OCI-M1 (cell line): ENCODE data around the gene FBXO34.

Experiments used
- DNase-seq: peaks from one replicate; lab custom pipeline; 2025; lab: John Stamatoyannopoulos, UW

FBXO34 gene, protein sequence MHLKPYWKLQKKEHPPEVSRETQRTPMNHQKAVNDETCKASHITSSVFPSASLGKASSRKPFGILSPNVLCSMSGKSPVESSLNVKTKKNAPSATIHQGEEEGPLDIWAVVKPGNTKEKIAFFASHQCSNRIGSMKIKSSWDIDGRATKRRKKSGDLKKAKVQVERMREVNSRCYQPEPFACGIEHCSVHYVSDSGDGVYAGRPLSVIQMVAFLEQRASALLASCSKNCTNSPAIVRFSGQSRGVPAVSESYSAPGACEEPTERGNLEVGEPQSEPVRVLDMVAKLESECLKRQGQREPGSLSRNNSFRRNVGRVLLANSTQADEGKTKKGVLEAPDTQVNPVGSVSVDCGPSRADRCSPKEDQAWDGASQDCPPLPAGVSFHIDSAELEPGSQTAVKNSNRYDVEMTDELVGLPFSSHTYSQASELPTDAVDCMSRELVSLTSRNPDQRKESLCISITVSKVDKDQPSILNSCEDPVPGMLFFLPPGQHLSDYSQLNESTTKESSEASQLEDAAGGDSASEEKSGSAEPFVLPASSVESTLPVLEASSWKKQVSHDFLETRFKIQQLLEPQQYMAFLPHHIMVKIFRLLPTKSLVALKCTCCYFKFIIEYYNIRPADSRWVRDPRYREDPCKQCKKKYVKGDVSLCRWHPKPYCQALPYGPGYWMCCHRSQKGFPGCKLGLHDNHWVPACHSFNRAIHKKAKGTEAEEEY

DNA sequence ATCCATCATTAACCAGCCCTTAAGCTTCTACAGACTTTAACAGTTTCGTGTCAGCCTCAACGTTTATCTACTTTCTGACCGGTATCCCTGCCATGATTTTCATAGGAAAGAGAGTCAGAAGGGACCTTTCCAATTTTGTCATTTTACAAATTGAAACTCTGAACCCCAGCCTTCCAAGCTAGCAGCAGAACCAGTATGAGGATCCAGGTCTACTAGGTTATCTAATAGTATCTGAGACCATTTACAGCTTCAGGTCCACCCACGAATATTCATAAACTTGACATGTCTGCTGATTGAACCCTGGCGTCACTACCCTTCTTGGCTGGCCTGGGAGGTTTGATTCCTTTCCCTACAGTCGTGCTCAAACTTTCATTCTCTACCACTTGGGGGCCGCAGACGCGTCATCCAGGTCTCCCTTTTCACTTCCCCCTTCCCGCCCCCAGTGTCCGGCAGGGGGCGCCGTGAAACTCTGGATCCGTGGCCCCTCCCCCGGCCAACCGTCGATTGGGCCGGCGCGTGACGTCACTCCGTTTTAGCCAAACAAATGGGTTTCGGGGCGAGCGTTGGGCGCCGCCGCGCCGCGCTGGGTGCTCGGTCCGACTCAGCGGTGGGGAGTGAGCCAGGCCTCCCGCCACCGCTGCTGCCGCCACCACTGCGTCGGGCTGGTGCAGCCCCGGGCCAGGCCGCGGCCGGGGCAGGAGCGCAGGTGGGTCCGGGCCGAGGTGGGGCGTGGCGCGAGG, at the start of gene FBXO34:
FBXO34 (plus strand) TSS at position 590 of the 740 bp plus-strand sequence. CDS start 78,970 bp downstream, outside the sequence.
- DNase-seq: peak; percentile 97

DNA sequence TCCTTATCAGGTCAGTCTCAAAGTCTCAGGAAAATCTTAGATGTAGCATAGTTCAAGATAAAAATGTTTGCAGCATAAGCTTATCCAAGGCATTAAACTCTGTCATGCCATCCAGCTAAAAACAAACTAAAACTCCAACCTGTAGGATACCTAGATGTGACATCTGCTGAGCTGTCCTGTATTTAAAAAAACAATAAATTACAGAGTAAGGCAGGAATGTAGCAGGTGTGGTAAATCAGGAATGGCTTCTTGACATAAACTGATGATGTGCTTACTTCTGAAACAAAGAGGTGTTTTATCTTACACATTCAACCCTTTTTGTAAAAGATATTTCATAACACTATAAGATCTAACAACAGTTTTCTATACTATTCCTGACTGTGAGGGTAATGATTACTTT, 49.3 kb upstream of the FBXO34 start:
- no peak for DNase-seq

- no peak for DNase-seq
Observed at GRCh38 chr14:55223364-55223763, 47.9 kb upstream of the FBXO34 start.

- DNase-seq: no peak
Observed at GRCh38 chr14:55228261-55228660, 43.0 kb upstream of the FBXO34 start.

DNA sequence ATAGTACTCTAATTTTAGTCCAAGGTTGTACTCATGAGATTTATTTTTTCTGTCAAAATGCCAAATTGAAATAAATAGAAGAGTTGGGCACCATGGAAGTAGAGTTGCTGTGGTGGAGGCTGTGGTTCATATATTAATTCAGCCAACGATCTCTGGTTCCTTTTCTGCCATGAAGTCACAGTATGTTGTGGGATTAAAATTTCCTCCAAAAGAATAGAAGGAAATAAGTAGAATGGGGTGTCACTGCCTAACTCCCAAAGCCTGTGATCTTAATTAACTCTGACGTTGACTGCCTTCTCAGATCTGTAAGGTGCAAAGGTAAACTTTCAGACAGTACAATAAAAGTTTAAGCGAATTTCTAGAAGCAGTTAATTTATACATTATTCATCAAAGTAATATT, 37.6 kb upstream of the FBXO34 start:
- no peak for DNase-seq

- DNase-seq: peak; percentile 41
Observed at GRCh38 chr14:55238019-55238680, 33.1 kb upstream of the FBXO34 start.

DNA sequence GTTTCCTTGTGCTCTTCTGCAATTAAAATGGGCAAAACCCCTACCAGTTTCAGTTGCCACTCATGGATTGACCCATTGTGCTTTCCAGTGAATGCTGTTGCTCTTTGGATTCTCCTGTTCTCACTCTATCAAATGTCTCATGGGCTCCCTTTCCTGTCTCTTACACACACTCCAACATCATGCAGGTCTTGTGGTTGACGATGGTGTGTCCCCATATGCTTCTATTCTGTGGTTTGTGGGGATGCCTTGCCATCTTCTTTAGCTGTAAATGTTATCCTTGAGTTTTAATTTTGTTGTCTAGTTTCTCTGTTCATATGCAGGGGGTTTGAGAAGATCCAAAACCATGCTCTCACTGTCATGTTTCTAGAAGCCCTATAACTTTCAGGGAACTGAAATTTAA, 31.9 kb upstream of the FBXO34 start:
- no peak for DNase-seq

- DNase-seq: no peak
Observed at GRCh38 chr14:55240526-55241178, 30.6 kb upstream of the FBXO34 start.

- no peak for DNase-seq
Observed at GRCh38 chr14:55241673-55242072, 29.5 kb upstream of the FBXO34 start.

GRCh38 chr14:55243386-55243785, 27.8 kb upstream of the FBXO34 start:
- DNase-seq: no peak

- DNase-seq: no peak
Observed at GRCh38 chr14:55243813-55244212, 27.4 kb upstream of the FBXO34 start.

GRCh38 chr14:55245657-55246268, 25.5 kb upstream of the FBXO34 start:
- peak; percentile 35 for DNase-seq

- DNase-seq: no peak
Observed at GRCh38 chr14:55248411-55248810, 22.8 kb upstream of the FBXO34 start.

DNA sequence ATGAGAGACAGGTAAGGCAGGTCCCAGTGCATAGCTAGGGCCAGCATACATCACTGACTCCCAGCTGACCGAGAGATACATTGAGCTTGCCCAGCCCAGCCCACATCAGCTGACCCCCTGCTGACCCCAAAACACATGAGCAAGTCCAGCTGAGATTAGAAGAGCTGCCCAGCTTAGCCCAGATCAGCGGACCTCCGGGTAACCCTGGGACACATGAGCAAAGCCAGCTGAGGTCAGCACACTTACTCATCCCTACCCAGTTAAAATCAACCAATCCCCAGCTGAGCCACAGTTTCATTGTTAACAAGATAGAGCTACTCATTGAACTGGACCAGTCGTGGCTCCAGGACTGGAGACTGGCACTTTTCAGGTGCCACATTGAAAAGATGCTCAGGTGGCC, 21.8 kb upstream of the FBXO34 start:
- DNase-seq: peak; percentile 30

- DNase-seq: no peak
Observed at GRCh38 chr14:55253276-55253675, 17.9 kb upstream of the FBXO34 start.

DNA sequence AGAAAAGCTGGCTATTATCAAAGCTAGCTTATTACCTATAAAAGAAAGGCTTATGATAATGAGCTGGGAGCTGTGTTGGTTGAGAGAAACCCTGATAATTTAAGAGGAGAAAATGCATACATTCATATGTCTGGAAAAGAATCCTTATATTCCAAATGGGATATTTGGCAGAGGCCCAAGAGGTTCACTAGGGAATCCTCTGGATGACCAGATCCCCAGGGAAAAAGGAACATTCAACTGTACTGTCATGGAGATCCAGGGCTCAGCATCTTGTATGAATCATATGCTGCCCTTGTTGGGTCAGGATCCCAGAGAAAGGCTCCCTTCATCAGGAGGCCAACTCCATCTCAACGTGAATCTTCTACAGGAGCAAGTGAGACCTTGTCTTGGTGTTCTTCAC, 16.6 kb upstream of the FBXO34 start:
- no peak for DNase-seq

DNA sequence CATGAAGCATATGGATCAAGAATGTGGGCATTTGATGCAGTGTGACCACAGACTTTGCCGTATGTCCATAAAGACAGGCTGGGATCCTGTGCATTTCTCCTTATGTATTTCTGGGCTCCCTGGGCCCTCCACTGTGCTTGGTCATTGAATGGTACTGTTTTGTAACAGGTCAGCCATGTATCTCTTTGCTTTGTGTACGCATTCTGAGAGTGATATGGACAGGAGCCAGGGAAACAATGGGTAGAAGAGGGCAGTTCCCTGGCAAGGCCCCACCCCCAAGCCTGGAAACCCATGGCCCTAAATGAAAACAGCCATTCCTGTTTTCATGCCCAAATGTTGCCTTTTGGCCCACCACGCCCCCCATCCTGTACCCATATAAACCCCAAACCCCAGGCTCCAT, 15.2 kb upstream of the FBXO34 start:
- no peak for DNase-seq

GRCh38 chr14:55256586-55256985, 14.6 kb upstream of the FBXO34 start:
- no peak for DNase-seq

- peak; percentile 82 for DNase-seq
Observed at GRCh38 chr14:55265197-55265596, 6.0 kb upstream of the FBXO34 start.

DNA sequence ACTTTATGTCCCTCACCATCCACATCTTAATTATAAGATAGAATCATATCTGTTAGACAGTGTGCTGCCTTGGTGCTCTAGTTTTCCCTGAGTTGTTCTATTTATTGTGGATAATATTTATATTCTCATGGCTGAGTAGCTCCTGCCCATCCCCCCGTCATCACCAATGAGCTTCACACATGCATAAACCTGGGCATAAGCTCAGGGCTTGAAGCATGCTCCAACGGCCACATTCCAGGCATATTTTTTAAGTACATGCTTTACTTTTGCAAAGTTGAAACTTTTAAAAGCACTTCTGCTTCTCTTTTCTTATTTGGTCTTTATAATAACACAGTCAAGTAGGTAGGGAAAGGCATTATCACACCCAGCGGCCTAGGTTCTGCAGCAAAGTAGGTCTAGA, 3.4 kb upstream of the FBXO34 start:
- DNase-seq: no peak
